GM19397 (cell line): Measurements from ENCODE around the gene KPNA5.

Experiments
- ATAC-seq: cut with Tn5 transposase; IDR thresholded peaks from one replicate; pipeline ENCODE4 v1.9.1; 2021; ENCODE audit warnings: mild to moderate bottlenecking, moderate library complexity; ENCODE audit not compliant: unreplicated experiment

The KPNA5 gene

GRCh38 chr6:116779573-116780164 lies 98.7 kb downstream of the KPNA5 start:
- peak; percentile 58 for ATAC-seq

- ATAC-seq, result no peak
Observed at GRCh38 chr6:116783852-116784251, 102.8 kb downstream of the KPNA5 start.
